Measurements from ENCODE around the gene AGMAT.
A peak's percentile ranks its signal among the peaks of the same experiment; 100 is the strongest.

Gene AGMAT

GRCh38 chr1:15538771-15539170 is 46.1 kb downstream of the AGMAT start:
- H3K27ac ChIP-seq, result no peak overlapping the region
- no peak for TF ChIP-seq CTCF (conservative IDR thresholded peaks at IDR 0.05; ENCODE audit: low read depth)
- ChIA-PET POLR2A (ENCODE audit: low non-redundant PET) (no interaction called here), CTCF (no interaction called here)
- peak; percentile 13 for DNase-seq (ENCODE audit: low spot score)

GRCh38 chr1:15531682-15532081 is 53.2 kb downstream of the AGMAT start:
- DNase-seq (ENCODE audit: low spot score), result no peak
- ChIA-PET POLR2A (ENCODE audit: low non-redundant PET) (no interaction called here), CTCF (no interaction called here)
- TF ChIP-seq CTCF (conservative IDR thresholded peaks at IDR 0.05; ENCODE audit: low read depth), result no peak
- H3K27ac ChIP-seq, result no peak overlapping the region

- ChIA-PET POLR2A (ENCODE audit: low non-redundant PET) (no interaction called here), CTCF (no interaction called here)
- TF ChIP-seq CTCF (conservative IDR thresholded peaks at IDR 0.05; ENCODE audit: low read depth), result no peak
- DNase-seq (ENCODE audit: low spot score), result no peak
- no peak overlapping the region for H3K27ac ChIP-seq
Measured at GRCh38 chr1:15531003-15531402, 53.8 kb downstream of the AGMAT start.

GRCh38 chr1:15526490-15527339 is 58.1 kb downstream of the AGMAT start, which contains the start of gene DNAJC16:
Gene DNAJC16, plus strand, starts transcription at chr1:15526848. Its CDS starts 2,258 bp downstream, at chr1:15529106.
- DNase-seq (ENCODE audit: low spot score), result peak; percentile 96
- ChIA-PET POLR2A (ENCODE audit: low non-redundant PET) (interaction anchor here (0.7 kb wide), 1 partner anchor 92 kb away, joined by 3 read pairs; no protein-coding TSS in a partner anchor), CTCF (interaction anchor here (0.6 kb wide), 1 partner anchor 96 kb away, joined by 3 read pairs; no protein-coding TSS in a partner anchor)
- no peak for TF ChIP-seq CTCF (conservative IDR thresholded peaks at IDR 0.05; ENCODE audit: low read depth)
- peak within 1 kb of the TSS; percentile 89 for H3K27ac ChIP-seq

- ChIA-PET POLR2A (ENCODE audit: low non-redundant PET) (no interaction called here), CTCF (no interaction called here)
- no peak for TF ChIP-seq CTCF (conservative IDR thresholded peaks at IDR 0.05; ENCODE audit: low read depth)
- DNase-seq (ENCODE audit: low spot score), result no peak
- peak overlapping the region; percentile 89 for H3K27ac ChIP-seq
Measured at GRCh38 chr1:15526021-15526489, 58.8 kb downstream of the AGMAT start.

- CTCF ChIA-PET, result interaction anchor here (0.6 kb wide), 1 partner anchor 1027 kb away, joined by 3 read pairs; no protein-coding TSS in a partner anchor
- TF ChIP-seq CTCF (conservative IDR thresholded peaks at IDR 0.05; ENCODE audit: low read depth), result no peak
- H3K27ac ChIP-seq, result peak overlapping the region; percentile 88
- DNase-seq (ENCODE audit: low spot score), result peak; percentile 99
- POLR2A ChIA-PET (ENCODE audit: low non-redundant PET), result interaction anchor here (0.5 kb wide), 1 partner anchor 156 kb away, joined by 3 read pairs; no protein-coding TSS in a partner anchor
Measured at GRCh38 chr1:15525050-15526020, 59.5 kb downstream of the AGMAT start.
